ENCODE data around the gene TRAPPC10. TPM values are rescaled to one million over a fixed set of nuclear protein-coding genes. Genes with fewer than 3 reads are reported as not detected.

TRAPPC10 gene
- total RNA-seq, 1 experiment from 2014 or later: 37.6 TPM

DNA sequence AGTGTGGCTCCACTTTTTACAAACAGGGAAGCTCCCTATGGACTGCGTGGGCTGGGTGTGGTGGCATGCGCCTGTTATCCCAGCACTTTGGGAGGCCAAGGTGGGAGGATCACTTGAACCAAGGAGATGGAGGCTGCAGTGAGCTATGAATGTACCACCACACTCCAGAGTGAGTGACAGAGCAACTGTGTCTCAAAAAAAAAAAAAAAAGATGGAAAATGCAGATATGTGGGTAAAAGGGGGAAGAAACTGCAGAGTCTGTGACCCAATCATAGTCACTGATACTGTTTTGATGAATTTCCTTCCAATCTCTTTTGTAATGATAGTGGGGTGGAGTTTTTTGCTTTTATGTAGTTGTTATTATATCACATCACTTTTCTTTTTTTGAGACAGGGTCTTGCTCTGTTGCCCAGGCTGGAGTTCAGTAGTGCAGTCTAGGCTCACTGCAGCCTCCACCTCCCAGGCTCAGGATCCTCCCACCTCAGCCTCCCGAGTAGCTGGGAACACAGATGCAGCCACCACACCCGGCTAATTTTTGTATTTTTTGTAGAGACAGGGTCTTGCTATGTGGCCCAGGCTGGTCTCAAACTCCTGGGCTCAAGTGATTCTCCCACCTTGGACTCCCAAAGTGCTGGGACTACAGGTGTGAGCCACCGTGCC is 8.7 kb upstream of the TRAPPC10 start:
- DNase-seq (ENCODE audit: low read depth): no peak

DNA sequence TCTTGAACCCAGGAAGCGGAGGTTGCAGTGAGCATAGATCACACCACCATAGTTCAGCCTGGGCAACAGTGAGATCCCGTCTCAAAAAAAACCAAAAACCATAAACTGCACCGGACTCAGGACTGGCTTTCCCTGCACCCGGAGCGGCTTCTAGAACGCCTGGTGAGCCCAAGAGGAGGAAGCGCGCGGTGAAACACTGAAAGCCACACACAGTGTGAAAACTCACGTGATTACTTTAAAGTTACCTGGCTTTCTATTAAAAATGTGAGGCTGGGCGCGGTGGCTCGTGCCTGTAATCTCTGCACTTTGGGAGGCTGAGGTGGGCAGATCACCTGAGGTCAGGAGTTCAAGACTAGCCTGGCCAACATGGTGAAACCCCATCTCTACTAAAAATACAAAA is 7.0 kb upstream of the TRAPPC10 start:
- DNase-seq (ENCODE audit: low read depth): no peak

DNA sequence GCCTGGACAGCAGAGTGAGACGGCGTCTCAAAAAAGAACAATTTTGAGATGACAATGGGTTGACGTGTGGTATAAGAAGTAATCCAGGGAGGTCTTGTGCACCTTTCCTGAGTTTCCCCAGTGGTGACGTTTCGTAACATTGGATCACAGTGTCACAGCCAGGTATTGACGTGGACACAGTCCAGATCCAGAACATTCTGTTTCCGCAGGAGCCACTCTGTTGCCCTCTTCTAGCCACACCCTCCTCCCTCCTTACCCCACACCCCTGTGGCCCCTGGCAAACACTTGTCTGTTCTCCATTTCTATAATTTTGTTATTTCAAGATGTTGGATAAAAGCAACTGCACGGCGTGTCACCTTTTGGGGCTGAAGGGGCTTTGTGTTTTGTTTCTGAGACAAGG is 6.5 kb upstream of the TRAPPC10 start:
- DNase-seq (ENCODE audit: low read depth): no peak

DNA sequence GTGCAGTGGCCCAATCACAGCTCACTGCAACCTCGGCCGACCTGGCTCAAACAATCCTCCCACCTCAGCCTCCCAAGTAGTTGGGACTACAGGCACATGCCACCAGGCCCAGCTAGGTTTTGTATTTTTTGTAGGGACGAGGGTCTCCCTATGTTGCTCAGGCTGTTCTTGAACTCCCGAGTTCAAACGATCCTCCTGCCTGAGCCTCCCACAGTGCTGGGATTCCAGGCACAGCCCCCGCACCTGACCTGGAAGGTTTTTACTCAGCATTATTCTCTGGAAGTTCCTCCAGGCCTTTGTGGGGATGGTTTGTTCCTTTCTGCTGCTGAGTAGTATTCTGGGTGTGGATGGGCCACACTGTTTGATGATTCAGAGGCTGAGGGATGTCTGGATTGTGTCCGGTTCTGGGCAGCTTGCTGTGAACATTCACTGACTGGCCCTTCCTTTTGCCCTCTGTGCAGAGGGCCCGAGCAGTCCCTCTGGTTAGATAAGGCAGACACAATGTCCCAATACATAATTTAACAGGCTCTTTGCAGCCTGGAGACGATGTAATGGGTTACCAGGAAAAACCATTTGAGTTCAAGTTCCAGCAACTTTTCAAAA is 6.0 kb upstream of the TRAPPC10 start:
- peak; percentile 96 for DNase-seq (ENCODE audit: low read depth)

DNA sequence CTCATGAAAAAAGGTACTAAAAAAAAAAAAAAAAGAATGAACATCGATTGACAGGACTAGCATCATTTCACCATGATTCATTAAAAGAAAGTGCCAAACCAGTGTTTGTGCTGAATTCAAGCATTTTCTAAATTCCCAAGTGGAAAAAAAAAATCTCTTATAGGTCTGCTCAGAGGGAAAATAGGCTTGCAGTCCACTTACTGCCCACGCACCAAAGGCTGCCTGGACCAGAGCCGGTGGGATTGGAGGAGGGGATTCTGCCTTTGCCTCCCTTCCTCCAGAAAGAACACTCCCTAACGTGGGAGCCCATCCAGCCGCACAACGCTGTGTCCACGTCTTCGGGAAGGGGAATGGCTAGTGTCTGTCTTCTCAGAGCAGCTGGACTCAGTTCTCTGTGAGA is 5.5 kb upstream of the TRAPPC10 start:
- DNase-seq (ENCODE audit: low read depth): no peak

DNA sequence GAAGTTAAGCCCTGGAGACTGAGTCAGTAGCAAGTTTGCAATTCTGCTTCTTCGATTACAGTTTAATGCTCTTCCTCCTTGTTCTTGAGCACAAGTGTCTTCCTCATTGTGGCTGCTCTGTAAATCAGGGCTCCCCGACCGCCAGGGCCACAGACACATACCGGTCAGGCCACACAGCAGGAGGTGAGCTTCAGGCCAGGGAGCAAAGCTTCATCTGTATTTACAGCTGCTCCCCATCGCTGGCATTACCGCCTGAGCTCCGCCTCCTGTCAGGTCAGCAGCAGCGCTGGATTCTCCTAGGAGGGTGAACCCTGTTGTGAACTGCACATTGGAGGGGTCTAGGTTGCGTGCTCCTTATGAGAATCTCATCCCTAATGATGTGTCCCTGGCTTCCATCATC is 1.7 kb upstream of the TRAPPC10 start:
- no peak for DNase-seq (ENCODE audit: low read depth)

DNA sequence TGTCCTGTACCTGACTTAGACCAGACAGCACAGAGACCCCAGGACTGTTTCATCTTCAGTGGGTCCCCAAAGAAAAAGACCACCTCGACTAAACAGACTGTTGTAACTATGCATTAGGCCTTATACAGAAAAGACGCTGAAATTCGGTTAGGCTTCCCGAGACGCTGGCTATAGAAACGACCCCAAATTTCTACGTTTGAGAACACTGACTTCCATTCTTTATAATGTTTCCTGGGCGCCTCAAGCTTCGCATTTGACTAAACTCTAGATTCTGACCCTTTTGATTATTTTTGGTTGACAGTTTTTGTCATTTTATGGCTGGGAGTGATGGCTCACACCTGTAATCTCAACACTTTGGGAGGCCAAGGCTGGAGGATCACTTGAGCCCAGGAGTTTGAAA is 986 bp upstream of the TRAPPC10 start:
- DNase-seq (ENCODE audit: low read depth): no peak

DNA sequence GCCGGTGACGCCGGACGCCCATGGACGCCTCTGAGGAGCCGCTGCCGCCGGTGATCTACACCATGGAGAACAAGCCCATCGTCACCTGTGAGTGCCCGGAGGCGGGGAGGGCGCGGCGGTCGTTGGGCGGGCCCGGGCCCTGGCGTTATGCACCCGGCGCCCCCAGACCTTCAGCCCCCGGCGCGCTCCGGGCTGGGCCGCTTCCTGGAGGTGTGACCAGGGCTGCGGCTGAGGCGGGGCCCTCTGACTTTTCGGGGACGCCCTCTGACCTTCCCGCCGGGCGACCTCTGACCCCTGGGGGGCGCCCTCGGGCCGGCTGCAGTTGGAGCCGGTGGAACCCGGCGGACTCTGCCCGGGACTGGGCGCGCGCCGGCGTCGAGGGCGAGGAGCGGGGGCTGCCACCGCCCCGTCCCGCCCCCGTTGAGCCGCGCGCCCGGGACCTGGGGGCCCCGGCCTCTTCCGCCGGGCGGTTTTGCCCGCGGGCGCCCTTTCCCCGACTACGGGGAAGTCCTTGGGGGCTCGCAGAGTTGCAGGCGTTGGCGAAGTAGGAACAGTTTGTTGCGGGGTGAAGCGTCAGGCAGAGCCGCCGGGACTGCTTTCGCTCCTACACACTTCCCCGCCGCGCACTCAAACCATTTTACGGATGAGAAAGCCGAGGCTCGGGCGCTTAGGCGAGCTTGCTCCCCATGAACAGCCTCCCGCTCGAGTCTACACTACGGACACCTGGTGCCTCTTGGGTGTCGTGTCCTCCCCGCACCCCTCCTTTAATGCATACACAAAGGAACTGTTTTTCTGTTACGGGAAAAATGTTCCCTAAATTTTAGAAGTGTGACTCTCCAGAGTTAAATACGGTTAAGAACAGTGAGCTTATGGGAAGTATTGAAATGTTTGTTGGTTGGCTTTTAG is 618 bp downstream of the TRAPPC10 start:
- peak; percentile 37 for DNase-seq (ENCODE audit: low read depth)

DNA sequence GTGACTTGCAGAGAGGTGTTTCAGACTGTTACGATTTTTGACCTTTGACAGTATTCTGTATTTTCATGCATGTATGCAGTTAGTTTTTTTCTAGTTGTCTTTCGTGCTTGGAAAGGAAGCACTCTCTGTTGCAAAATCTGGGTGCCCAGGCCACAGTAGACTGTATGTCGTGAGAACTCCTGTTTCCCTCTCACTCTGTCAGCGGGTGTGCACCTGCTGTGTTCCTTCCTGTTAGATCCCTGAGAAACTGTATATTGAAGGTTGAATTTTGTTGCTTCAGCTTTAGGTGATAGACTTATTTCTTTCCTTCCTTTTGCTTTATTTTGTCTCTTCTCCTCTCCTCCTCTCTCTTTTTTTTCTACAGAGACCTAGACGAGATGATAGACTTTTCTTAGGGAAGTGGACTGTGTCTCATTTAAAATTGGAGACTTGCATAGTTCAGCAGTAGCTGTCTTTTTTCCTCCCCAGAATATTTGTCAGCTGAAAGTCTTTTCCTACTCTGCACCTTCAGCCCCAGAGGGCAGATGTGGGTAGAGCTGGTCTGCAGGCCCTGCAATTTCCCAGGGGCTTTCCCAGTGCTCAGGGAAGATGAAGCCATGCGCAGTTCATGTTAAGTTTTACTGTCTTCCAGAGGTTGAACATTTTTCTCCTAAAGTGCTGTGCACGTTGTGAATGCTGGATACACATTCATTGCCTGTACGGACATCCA is 1.4 kb downstream of the TRAPPC10 start:
- no peak for DNase-seq (ENCODE audit: low read depth)

DNA sequence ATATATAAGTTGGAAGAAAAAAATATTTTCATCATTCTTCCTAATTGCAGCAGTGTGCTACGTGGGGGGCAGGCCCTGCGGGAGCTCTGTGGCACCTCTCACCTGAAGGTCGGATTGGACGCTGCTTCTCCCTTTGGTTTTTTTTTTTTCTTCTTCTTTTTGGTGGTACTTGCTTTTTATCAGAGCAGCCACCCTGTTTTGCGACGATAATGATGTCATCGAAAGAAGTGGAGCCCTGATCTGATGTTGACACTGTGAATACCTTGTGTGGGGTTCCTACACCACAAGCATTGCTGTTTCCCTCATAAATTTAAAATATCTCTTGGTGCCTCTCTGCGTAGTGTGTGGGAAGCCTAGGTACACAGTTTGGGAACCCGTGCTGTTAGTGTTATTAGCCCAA is 5.5 kb downstream of the TRAPPC10 start:
- DNase-seq (ENCODE audit: low read depth): no peak

DNA sequence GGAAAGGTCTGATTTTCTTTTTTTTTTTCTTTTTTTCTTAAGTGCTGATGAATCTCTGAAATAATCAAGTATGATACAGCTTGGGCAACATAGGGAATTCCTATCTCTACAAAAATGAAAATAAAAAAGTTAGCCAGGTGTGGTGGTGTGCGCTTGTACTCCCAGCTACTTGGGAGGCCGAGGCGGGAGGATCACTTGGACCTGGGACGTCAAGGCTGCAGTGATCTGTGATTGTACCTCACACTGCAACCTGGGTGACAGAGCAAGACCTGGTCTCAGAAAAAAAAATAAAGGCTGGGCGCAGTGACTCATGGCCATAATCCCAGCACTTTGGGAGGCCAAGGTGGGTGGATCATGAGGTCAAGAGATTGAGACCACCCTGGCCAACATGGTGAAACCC is 6.0 kb downstream of the TRAPPC10 start:
- no peak for DNase-seq (ENCODE audit: low read depth)

DNA sequence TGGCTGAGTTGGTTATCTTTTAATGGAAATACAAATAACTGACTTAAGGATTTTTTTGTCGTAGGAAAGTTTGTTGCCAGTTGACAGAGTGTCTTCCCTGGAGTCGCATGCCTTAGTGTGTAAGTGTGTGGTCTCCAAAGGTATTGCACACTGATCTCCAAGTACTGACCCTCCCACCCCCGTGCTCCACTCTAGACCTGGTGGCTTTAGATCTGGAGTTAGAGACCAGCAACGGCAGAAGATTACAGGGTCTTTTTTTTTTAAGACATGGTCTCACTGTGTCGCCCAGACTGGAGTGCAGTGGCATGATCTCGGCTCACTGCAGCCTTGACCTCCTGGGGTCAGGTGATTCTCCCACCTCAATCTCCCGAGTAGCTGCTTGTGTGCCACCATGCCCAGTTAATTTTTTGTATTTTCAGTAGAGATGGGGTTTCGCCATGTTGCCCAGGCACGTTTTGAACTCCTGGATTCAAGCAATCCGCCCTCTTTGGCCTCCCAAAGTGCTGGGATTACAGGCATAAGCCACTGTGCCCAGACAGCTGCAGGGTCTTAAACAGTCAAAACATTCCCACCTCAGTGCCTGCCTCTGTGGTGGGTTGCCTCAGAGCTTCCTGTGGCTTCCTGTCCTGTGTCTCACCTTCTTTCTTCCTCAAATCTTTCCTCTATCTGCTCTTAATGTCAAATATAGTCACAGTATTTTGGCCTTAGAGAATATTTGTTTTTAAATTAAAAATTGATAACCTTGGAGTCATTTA is 6.9 kb downstream of the TRAPPC10 start:
- no peak for DNase-seq (ENCODE audit: low read depth)

DNA sequence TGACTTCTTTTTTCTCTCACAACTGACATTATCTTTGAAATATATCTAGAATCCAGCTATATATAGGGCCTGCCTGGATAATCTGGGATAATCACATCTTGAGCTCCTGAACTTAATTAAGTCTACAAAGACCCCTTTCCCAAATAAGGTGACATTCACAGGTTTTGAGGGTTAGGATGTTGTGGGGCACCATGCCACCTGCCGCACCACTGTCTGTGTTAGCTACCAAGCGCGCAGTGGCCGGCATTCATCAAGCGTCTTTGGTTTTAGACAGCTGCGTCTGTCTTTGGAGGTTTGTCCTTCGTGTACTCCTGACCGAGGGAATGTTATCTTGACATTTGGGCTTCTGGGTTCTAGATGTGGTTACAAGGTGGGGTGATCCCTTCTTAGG is 7.5 kb downstream of the TRAPPC10 start:
- no peak for DNase-seq (ENCODE audit: low read depth)

DNA sequence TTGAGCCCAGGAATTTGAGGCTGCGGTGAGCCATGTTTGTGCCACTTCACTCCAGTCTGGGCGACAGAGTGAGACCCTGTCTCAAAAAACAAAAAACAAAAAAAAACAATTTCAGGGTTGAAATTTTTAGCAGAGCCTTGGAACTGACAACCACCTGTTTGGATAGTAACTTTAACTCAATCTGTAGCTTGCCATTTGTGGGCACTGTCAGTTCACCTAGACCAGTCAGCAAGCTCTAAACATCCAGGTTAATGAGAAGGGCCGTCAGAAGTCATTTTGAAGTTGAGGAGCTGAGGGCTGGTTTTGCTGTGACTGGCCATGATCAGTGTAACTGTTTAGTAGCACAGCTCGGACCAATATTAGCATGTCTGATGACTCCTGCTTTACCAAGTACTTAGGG is 8.4 kb downstream of the TRAPPC10 start:
- no peak for DNase-seq (ENCODE audit: low read depth)

DNA sequence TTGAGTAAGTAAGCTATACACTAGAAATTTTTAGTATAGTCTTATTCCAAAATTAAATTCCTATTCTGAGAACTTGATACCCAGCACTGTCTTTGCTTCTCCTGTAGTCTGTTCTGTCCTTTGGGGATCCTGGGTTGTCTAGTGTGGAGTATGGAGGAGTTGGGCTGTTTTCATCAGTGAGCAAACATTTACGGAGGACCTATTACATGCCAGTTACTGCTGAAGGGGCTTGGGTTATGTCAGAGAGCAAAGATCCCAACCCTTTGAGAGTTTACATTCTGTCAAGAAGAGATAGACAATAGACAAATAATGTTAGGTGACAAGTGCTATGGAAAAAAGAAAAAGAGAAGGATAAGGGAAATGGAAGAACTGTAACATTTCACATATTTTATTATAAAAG is 9.0 kb downstream of the TRAPPC10 start:
- no peak for DNase-seq (ENCODE audit: low read depth)

DNA sequence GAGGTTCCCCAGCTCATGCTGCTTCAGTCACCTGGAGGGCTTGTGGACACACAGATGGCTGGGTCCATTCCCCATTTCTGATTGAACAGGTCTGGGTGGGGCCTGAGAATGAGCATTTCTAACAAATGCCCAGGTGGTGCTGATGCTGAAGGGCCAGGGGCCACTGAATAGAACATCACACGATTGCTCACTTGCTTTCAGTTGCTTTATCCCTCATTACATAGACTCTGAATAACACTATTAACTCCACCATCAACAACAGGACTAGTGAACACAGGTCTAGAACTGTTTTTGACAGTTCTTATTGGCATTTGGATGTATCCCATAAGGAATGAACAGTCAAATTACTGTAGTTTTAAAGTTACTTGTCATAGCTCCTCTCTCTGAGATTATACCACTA is 12.1 kb downstream of the TRAPPC10 start:
- DNase-seq (ENCODE audit: low read depth): no peak

DNA sequence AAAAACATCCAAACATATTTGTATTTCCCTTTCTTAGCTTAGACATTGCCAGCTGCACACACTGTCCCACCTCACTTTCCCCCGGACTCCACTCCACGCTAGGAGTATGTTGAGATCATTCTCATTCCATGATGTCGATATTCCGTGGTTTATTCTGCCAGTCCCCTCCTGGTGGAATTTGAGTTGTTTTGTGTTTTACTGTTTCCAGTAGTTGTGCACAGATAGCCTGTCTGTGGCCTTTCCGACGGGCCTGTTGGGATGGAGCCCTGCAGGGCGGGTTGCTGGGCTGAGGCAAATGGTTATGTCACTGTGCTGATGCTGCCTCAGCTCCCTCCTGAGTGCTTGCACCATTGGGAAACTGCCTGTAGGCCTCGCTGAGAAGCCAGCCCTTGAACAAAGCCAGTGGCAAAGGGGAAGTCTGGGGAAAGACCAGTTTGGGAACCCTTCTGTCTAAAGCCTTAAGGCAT is 12.8 kb downstream of the TRAPPC10 start:
- no peak for DNase-seq (ENCODE audit: low read depth)

DNA sequence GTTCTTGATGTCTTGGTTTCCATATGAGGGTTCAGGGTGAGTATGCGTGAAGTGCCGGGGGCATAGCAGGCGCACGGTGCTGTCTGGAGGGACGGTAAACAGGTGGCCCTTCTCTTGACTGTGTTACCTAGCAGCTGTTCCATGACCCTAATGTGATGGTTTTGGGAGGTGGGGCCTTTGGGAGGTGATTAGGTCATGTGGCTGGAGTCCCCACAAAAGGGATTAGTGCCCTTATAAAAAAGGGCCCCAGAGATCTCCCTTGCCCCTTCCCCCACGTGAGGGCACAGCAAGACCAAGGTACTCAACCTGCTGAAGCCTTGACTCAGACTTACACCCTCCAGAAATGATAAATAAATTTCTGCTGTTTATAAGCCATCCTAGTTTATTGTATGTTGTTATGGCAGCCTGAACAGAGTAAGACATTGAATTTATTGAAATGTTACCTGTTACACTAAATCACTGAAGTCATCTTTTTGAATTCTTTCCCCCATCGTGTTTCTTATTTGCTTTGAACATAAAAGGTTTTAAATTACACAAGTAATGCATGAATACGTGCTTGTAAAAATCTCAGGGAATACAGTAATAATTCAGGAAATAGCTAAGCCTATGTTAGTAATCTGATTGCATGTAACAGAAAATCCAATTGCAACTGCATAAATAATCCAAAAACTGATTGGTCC is 15.6 kb downstream of the TRAPPC10 start:
- no peak for DNase-seq (ENCODE audit: low read depth)

DNA sequence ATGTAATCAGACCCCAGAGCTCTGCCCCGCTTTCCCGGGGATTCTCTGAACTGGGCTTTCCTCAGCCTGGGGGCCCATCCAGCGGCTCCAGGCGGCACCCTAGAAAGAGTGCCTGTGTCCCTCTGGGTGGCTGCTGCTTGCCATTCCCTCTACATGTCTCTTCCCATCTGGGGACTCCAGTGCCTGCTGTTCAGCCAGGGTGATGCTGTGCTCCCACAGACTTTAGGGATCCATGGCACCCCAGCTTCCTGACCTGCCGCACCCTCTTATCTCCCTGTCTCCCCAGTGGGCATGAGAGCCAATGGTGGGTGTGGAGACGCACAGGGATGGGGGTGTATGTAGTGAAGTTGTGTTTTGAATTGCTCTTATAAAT is 16.2 kb downstream of the TRAPPC10 start:
- no peak for DNase-seq (ENCODE audit: low read depth)

DNA sequence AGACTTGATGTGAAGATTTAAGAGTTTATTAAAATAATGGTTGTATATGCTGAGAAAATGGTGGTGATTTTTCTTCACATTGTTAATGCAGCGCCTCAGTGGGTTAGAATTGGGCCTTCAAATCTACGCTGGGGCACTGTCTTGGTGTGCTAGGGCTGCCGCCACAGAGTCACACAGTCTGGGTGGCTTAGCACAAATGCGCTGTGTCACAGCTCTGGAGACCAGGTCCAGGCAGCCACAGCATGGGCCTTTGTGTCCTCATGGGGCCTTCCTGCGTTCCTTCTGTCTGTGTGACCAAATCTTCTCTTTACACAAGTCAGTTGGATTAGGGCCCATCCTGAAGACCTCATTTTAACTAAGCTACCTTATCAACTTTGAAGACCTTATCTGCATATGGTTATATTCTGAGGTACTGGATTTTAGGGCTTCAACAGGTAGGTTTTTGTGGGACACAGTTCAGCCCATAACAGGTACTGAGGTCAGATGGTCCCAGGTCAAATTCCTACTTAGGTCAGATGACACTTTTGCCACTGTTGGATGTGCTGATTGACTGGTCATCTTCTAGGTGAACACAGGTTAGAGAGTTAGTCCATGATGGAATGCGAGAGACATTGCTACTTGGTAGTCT is 17.5 kb downstream of the TRAPPC10 start:
- DNase-seq (ENCODE audit: low read depth): no peak

All from HT1080 (cell line).